ENCODE results near the gene APOD.

The APOD gene

DNA sequence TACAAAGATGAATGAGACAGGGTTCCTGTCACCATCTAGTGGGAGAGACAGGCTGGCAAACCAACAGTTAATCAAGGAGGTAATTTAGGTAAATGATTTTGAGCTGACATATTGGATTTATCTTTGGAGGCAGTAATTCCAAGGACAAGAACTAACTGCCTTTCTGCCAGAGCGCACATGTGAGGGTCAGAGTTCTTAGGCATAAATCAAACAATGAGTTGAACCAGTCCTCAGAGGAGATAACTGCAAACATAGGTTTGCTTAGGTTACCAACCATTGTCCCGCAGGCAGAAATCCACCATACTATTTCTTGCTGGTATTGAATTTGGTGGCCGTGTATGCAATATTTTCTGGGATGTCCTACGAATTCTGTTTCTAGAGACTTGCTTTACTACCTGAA, 26.4 kb downstream of the APOD start:
- Histone ChIP-seq H3K9me3 (ENCODE audit: control insufficient read depth, insufficient read depth, low read depth, low read length) (no peaks in the 10 kb centered on the region), H3K4me3 (ENCODE audit: low read depth, low read length) (no peak overlapping the region), H3K4me1 (ENCODE audit: control insufficient read depth, insufficient read depth, low read length) (no peaks in the 10 kb centered on the region), H3K36me3 (ENCODE audit: control insufficient read depth in 2 of 2, insufficient read depth in 1 of 2, low read length in 2 of 2) (no peaks in the 10 kb centered on the region), H3K27ac (ENCODE audit: extremely low read depth, low read depth, low read length) (no peak overlapping the region)
- ChIA-PET POLR2A (interaction anchor here (1.2 kb wide), 1 partner anchor 14 kb away, joined by 3 read pairs; the partner anchor contains the start of gene PPP1R2), CTCF (interaction anchor here (1.1 kb wide), 1 partner anchor 14 kb away, joined by 4 read pairs; the partner anchor contains the start of gene PPP1R2)
- TF ChIP-seq BCL11A (tag by site-specific recombination; IDR thresholded peaks at IDR 0.05; ENCODE audit: low read depth) (no peak), ZFHX2 (tag by site-specific recombination; conservative IDR thresholded peaks at IDR 0.05) (no peak), WT1 (tag by site-specific recombination; IDR thresholded peaks at IDR 0.05) (no peak), YY1 (tag by site-specific recombination; IDR thresholded peaks at IDR 0.05) (no peak), KLF9 (tag by site-specific recombination; IDR thresholded peaks at IDR 0.05; ENCODE audit: low read depth) (no peak), OSR2 (tag by site-specific recombination; IDR thresholded peaks at IDR 0.05) (no peak), ZNF121 (tag by site-specific recombination; IDR thresholded peaks at IDR 0.05) (no peak)
- TF ChIP-seq, protein P1, sequence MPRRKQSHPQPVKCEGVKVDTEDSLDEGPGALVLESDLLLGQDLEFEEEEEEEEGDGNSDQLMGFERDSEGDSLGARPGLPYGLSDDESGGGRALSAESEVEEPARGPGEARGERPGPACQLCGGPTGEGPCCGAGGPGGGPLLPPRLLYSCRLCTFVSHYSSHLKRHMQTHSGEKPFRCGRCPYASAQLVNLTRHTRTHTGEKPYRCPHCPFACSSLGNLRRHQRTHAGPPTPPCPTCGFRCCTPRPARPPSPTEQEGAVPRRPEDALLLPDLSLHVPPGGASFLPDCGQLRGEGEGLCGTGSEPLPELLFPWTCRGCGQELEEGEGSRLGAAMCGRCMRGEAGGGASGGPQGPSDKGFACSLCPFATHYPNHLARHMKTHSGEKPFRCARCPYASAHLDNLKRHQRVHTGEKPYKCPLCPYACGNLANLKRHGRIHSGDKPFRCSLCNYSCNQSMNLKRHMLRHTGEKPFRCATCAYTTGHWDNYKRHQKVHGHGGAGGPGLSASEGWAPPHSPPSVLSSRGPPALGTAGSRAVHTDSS (tag by site-specific recombination; IDR thresholded peaks at IDR 0.05): no peak
- TF ChIP-seq, protein P2, sequence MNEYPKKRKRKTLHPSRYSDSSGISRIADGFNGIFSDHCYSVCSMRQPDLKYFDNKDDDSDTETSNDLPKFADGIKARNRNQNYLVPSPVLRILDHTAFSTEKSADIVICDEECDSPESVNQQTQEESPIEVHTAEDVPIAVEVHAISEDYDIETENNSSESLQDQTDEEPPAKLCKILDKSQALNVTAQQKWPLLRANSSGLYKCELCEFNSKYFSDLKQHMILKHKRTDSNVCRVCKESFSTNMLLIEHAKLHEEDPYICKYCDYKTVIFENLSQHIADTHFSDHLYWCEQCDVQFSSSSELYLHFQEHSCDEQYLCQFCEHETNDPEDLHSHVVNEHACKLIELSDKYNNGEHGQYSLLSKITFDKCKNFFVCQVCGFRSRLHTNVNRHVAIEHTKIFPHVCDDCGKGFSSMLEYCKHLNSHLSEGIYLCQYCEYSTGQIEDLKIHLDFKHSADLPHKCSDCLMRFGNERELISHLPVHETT (tag by site-specific recombination; IDR thresholded peaks at IDR 0.05): no peak

DNA sequence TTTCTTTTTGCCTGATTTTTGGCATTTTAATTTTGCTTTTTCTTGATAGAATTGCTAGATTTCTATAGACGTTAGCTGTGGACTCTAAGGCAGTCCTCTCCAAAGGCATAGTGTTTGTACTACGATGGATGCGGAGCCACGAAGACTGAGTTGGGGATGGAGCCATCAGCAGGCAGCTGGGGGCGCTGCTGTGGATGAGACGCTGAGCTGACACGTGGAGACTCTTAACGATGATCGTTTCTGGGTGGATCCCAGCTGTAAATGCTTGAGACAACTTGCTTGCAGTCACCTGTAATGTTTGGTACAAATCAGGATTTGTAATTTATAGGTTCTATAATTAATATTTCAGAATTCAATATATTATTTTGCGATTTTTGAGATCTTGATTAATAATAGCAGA, 27.4 kb downstream of the APOD start:
- Histone ChIP-seq H3K4me3 (ENCODE audit: low read depth, low read length) (no peak overlapping the region), H3K36me3 (ENCODE audit: control insufficient read depth in 2 of 2, insufficient read depth in 1 of 2, low read length in 2 of 2) (no peaks in the 10 kb centered on the region), H3K9me3 (ENCODE audit: control insufficient read depth, insufficient read depth, low read depth, low read length) (no peaks in the 10 kb centered on the region), H3K4me1 (ENCODE audit: control insufficient read depth, insufficient read depth, low read length) (no peaks in the 10 kb centered on the region), H3K27ac (ENCODE audit: extremely low read depth, low read depth, low read length) (no peak overlapping the region)
- POLR2A ChIA-PET: interaction anchor here (1.0 to 1.2 kb wide), 2 partner anchors 13 to 14 kb away, joined by 3 read pairs; partner anchors contain the start of gene PPP1R2
- CTCF ChIA-PET: interaction anchor here (0.7 to 1.6 kb wide), 5 partner anchors 10 to 132 kb away, joined by 3 to 4 read pairs (median 4); partner anchors contain the start of gene PPP1R2
- TF ChIP-seq, protein P3, sequence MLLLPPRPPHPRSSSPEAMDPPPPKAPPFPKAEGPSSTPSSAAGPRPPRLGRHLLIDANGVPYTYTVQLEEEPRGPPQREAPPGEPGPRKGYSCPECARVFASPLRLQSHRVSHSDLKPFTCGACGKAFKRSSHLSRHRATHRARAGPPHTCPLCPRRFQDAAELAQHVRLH (tag by site-specific recombination; IDR thresholded peaks at IDR 0.05): no peak
- peak; percentile 64; the same call in 1 of the 2 replicates for TF ChIP-seq ZSCAN30 (tag by site-specific recombination; IDR thresholded peaks at IDR 0.05)
- TF ChIP-seq ZNF654 (tag by site-specific recombination; IDR thresholded peaks at IDR 0.05; ENCODE audit: low read depth): peak; percentile 21; the same call in 1 of the 2 replicates
- no peak for TF ChIP-seq HOXA7 (CRISPR knock-in tag; IDR thresholded peaks at IDR 0.05; ENCODE audit: borderline replicate concordance)
- TF ChIP-seq SP3 (tag by site-specific recombination; IDR thresholded peaks at IDR 0.05): no peak
- 0 out of 2 replicates have a peak, but pooled peaks have one; percentile 46 for TF ChIP-seq ZNF2 (tag by site-specific recombination; IDR thresholded peaks at IDR 0.05)
- 0 out of 2 replicates have a peak, but pooled peaks have one; percentile 19 for TF ChIP-seq ZNF660 (tag by site-specific recombination; IDR thresholded peaks at IDR 0.05)
- TF ChIP-seq ZBTB17 (tag by site-specific recombination; IDR thresholded peaks at IDR 0.05): peak; percentile 39; the same call in 1 of the 2 replicates
- no peak for TF ChIP-seq ZNF112 (tag by site-specific recombination; IDR thresholded peaks at IDR 0.05)
- TF ChIP-seq, protein P4, sequence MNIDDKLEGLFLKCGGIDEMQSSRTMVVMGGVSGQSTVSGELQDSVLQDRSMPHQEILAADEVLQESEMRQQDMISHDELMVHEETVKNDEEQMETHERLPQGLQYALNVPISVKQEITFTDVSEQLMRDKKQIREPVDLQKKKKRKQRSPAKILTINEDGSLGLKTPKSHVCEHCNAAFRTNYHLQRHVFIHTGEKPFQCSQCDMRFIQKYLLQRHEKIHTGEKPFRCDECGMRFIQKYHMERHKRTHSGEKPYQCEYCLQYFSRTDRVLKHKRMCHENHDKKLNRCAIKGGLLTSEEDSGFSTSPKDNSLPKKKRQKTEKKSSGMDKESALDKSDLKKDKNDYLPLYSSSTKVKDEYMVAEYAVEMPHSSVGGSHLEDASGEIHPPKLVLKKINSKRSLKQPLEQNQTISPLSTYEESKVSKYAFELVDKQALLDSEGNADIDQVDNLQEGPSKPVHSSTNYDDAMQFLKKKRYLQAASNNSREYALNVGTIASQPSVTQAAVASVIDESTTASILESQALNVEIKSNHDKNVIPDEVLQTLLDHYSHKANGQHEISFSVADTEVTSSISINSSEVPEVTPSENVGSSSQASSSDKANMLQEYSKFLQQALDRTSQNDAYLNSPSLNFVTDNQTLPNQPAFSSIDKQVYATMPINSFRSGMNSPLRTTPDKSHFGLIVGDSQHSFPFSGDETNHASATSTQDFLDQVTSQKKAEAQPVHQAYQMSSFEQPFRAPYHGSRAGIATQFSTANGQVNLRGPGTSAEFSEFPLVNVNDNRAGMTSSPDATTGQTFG (tag by site-specific recombination; IDR thresholded peaks at IDR 0.05; ENCODE audit: borderline replicate concordance): no peak
- TF ChIP-seq, protein P5, sequence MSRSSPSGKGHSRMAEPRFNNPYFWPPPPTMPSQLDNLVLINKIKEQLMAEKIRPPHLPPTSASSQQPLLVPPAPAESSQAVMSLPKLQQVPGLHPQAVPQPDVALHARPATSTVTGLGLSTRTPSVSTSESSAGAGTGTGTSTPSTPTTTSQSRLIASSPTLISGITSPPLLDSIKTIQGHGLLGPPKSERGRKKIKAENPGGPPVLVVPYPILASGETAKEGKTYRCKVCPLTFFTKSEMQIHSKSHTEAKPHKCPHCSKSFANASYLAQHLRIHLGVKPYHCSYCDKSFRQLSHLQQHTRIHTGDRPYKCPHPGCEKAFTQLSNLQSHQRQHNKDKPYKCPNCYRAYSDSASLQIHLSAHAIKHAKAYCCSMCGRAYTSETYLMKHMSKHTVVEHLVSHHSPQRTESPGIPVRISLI (tag by site-specific recombination; IDR thresholded peaks at IDR 0.05): no peak

Measured in HEK293 (cell line).